GM19438 (cell line): ENCODE data around the gene KLRD1.
"Not testable (repeated sequence)": the region's sequence is repeated elsewhere in the genome, so short reads cannot be mapped to it uniquely, and the experiment has no call there.

ENCODE experiments used
- ATAC-seq: cut with Tn5 transposase; IDR thresholded peaks from one replicate; pipeline ENCODE4 v1.9.1; 2021; ENCODE audit warnings: low read depth; ENCODE audit not compliant: unreplicated experiment

The KLRD1 gene

GRCh38 chr12:10307630-10308029 lies at the start of gene KLRD1:
TSS of gene KLRD1 (plus strand) at chr12:10307870. CDS start at chr12:10308078, 208 bp downstream.
- ATAC-seq = no peak

- no peak for ATAC-seq
Observed at GRCh38 chr12:10260927-10261326, 46.7 kb upstream of the KLRD1 start.

- ATAC-seq = no peak
Observed at GRCh38 chr12:10268037-10268436, 39.6 kb upstream of the KLRD1 start.

- ATAC-seq = no peak
Observed at GRCh38 chr12:10272467-10272866, 35.2 kb upstream of the KLRD1 start.

- ATAC-seq = no peak
Observed at GRCh38 chr12:10276774-10277173, 30.9 kb upstream of the KLRD1 start.

- ATAC-seq = no peak
Observed at GRCh38 chr12:10278104-10278503, 29.6 kb upstream of the KLRD1 start.

GRCh38 chr12:10279937-10280336 lies 27.7 kb upstream of the KLRD1 start:
- no peak for ATAC-seq

- no peak for ATAC-seq
Observed at GRCh38 chr12:10283027-10283426, 24.6 kb upstream of the KLRD1 start.

- no peak for ATAC-seq
Observed at GRCh38 chr12:10285919-10286318, 21.8 kb upstream of the KLRD1 start.

GRCh38 chr12:10289005-10289754 lies 18.5 kb upstream of the KLRD1 start:
- ATAC-seq = no peak

- ATAC-seq = no peak
Observed at GRCh38 chr12:10291030-10291429, 16.6 kb upstream of the KLRD1 start.

- ATAC-seq = no peak
Observed at GRCh38 chr12:10293151-10293550, 14.5 kb upstream of the KLRD1 start.

GRCh38 chr12:10293570-10294227 lies 14.0 kb upstream of the KLRD1 start:
- ATAC-seq = no peak

- no peak for ATAC-seq
Observed at GRCh38 chr12:10301103-10301502, 6.6 kb upstream of the KLRD1 start.

GRCh38 chr12:10304161-10304574 lies 3.5 kb upstream of the KLRD1 start:
- ATAC-seq = no peak

- ATAC-seq = no peak
Observed at GRCh38 chr12:10305411-10305810, 2.3 kb upstream of the KLRD1 start.

- no peak for ATAC-seq
Observed at GRCh38 chr12:10310926-10311720, 3.5 kb downstream of the KLRD1 start.

GRCh38 chr12:10319388-10319787 lies 11.7 kb downstream of the KLRD1 start:
- no peak for ATAC-seq

GRCh38 chr12:10320643-10321042 lies 13.0 kb downstream of the KLRD1 start:
- ATAC-seq = no peak

GRCh38 chr12:10328691-10329090 lies 21.0 kb downstream of the KLRD1 start:
- not testable (repeated sequence) for ATAC-seq

- ATAC-seq = no peak
Observed at GRCh38 chr12:10331642-10332239, 24.1 kb downstream of the KLRD1 start.
